Measurements from ENCODE around the gene TXNDC12.
A peak's percentile ranks its signal among the peaks of the same experiment; 100 is the strongest.
"Not testable (repeated sequence)": the region's sequence is repeated elsewhere in the genome, so short reads cannot be mapped to it uniquely, and the experiment has no call there.

The TXNDC12 gene

DNA sequence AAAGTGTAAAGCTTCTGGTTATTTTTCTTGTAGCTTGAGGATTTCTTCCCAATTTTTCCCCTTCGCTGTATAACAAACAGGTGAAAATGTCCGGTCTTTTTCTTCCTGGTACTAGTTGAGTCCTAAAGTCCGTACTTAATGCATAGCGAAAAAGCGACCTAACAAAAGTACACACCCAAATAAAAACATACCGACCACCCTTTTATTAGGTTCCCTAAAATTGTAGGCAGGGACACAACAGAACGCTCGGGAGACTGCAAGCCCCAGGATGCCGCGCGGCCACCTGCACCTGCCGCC, 823 bp upstream of the TXNDC12 start:
- TF ChIP-seq, protein P1, sequence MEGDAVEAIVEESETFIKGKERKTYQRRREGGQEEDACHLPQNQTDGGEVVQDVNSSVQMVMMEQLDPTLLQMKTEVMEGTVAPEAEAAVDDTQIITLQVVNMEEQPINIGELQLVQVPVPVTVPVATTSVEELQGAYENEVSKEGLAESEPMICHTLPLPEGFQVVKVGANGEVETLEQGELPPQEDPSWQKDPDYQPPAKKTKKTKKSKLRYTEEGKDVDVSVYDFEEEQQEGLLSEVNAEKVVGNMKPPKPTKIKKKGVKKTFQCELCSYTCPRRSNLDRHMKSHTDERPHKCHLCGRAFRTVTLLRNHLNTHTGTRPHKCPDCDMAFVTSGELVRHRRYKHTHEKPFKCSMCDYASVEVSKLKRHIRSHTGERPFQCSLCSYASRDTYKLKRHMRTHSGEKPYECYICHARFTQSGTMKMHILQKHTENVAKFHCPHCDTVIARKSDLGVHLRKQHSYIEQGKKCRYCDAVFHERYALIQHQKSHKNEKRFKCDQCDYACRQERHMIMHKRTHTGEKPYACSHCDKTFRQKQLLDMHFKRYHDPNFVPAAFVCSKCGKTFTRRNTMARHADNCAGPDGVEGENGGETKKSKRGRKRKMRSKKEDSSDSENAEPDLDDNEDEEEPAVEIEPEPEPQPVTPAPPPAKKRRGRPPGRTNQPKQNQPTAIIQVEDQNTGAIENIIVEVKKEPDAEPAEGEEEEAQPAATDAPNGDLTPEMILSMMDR (IDR thresholded peaks at IDR 0.05; ENCODE audit: low read depth, low read length, poor library complexity, severe bottlenecking) = no peak
- no peak for TF ChIP-seq EZH2phosphoT487 (IDR thresholded peaks at IDR 0.05; ENCODE audit: borderline replicate concordance, low read length)
- H4K20me1 ChIP-seq (ENCODE audit: control insufficient read depth, insufficient read depth, low read depth, low read length) = no peaks in the 10 kb centered on the region
- H3K4me1 ChIP-seq (ENCODE audit: control insufficient read depth, low read length) = peaks cover 28% of the 10 kb centered on the region
- peak overlapping the region; percentile 79 for H3K4me3 ChIP-seq (ENCODE audit: low read length)
- no peaks in the 10 kb centered on the region for H3K9me2 ChIP-seq (replicated peaks; ENCODE audit: control insufficient read depth, low read length)
- H3F3A ChIP-seq (ENCODE audit: control insufficient read depth, insufficient read depth) = no peaks in the 10 kb centered on the region
- H3K79me2 ChIP-seq (ENCODE audit: control insufficient read depth, low read length) = peaks cover 95% of the 10 kb centered on the region
- H3K9me3 ChIP-seq (ENCODE audit: control insufficient read depth, insufficient read depth, low read length) = no peaks in the 10 kb centered on the region
- peak overlapping the region; percentile 66 for H3K27ac ChIP-seq (ENCODE audit: low read depth, low read length)
- no peaks in the 10 kb centered on the region for H3K27me3 ChIP-seq (ENCODE audit: control insufficient read depth, low read length)
- peak overlapping the region; percentile 73 for H3K4me2 ChIP-seq (ENCODE audit: low read length)
- H3K36me3 ChIP-seq (ENCODE audit: control insufficient read depth, low read length) = peaks cover 60% of the 10 kb centered on the region

DNA sequence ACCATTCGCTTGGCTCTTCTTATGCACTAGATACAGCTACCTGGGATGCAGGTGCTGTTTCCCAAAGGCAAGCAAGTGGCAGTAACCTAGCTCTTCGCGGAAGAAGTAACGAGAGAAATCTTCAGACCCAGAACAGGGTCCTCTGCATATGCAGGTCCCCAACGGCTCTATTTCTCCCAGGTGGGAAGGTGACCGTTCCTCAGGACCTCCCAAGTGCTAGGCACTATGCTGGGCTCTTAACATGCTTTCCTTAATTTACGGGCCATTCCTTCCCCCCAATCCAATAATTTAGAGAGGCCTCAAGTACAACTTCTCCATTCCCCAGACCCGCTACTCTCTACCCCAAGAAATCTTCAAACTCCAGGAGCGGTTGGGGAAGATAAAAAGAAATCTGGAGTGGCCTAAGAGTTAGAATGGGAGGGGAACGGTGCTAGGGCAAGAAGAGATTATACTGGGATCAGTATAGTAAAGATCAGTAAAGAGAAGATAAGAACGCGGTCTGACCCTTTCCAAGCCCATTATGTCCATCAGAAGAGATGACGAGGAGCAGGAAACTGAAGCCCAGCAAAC, 410 bp downstream of the TXNDC12 start:
- Histone ChIP-seq H3K79me2 (ENCODE audit: control insufficient read depth, low read length) (peaks cover 93% of the 10 kb centered on the region), H3K27ac (ENCODE audit: low read depth, low read length) (peak overlapping the region; percentile 66), H3K4me3 (ENCODE audit: low read length) (peak overlapping the region; percentile 79), H3K36me3 (ENCODE audit: control insufficient read depth, low read length) (peaks cover 53% of the 10 kb centered on the region), H3K4me1 (ENCODE audit: control insufficient read depth, low read length) (peaks cover 28% of the 10 kb centered on the region), H3F3A (ENCODE audit: control insufficient read depth, insufficient read depth) (no peaks in the 10 kb centered on the region), H4K20me1 (ENCODE audit: control insufficient read depth, insufficient read depth, low read depth, low read length) (no peaks in the 10 kb centered on the region), H3K9me2 (replicated peaks; ENCODE audit: control insufficient read depth, low read length) (no peaks in the 10 kb centered on the region), H3K27me3 (ENCODE audit: control insufficient read depth, low read length) (no peaks in the 10 kb centered on the region), H3K4me2 (ENCODE audit: low read length) (peak overlapping the region; percentile 73), H3K9me3 (ENCODE audit: control insufficient read depth, insufficient read depth, low read length) (no peaks in the 10 kb centered on the region)
- no peak for TF ChIP-seq EZH2phosphoT487 (IDR thresholded peaks at IDR 0.05; ENCODE audit: borderline replicate concordance, low read length)
- TF ChIP-seq, protein P1 (IDR thresholded peaks at IDR 0.05; ENCODE audit: low read depth, low read length, poor library complexity, severe bottlenecking) = no peak

DNA sequence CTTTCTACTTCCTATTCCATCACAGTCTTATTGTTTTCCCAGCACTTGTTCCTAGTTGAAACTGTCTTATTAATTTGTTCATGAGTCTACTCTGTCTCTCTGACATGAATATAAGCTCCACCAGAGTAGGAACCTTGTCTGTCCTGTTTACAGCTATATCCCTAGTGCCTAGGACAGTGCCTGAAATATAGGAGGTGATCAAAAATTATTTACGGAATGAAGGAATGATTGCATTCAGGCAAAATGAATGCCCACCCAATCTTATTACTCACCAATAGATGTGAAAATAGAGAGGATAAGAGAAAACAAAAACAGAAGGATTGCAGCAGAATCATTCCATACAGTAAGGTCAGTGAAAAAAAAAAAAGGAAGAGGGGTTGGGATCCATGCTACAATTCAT, 1.1 kb downstream of the TXNDC12 start:
- Histone ChIP-seq H3K9me3 (ENCODE audit: control insufficient read depth, insufficient read depth, low read length) (no peaks in the 10 kb centered on the region), H3K27ac (ENCODE audit: low read depth, low read length) (no peak overlapping the region), H3F3A (ENCODE audit: control insufficient read depth, insufficient read depth) (no peaks in the 10 kb centered on the region), H3K4me1 (ENCODE audit: control insufficient read depth, low read length) (peaks cover 23% of the 10 kb centered on the region), H3K9me2 (replicated peaks; ENCODE audit: control insufficient read depth, low read length) (no peaks in the 10 kb centered on the region), H3K4me2 (ENCODE audit: low read length) (peak overlapping the region; percentile 73), H3K36me3 (ENCODE audit: control insufficient read depth, low read length) (peaks cover 51% of the 10 kb centered on the region), H3K4me3 (ENCODE audit: low read length) (peak overlapping the region; percentile 79), H3K27me3 (ENCODE audit: control insufficient read depth, low read length) (no peaks in the 10 kb centered on the region), H3K79me2 (ENCODE audit: control insufficient read depth, low read length) (peaks cover 92% of the 10 kb centered on the region), H4K20me1 (ENCODE audit: control insufficient read depth, insufficient read depth, low read depth, low read length) (no peaks in the 10 kb centered on the region)
- TF ChIP-seq, protein P1 (IDR thresholded peaks at IDR 0.05; ENCODE audit: low read depth, low read length, poor library complexity, severe bottlenecking) = no peak
- no peak for TF ChIP-seq EZH2phosphoT487 (IDR thresholded peaks at IDR 0.05; ENCODE audit: borderline replicate concordance, low read length)

DNA sequence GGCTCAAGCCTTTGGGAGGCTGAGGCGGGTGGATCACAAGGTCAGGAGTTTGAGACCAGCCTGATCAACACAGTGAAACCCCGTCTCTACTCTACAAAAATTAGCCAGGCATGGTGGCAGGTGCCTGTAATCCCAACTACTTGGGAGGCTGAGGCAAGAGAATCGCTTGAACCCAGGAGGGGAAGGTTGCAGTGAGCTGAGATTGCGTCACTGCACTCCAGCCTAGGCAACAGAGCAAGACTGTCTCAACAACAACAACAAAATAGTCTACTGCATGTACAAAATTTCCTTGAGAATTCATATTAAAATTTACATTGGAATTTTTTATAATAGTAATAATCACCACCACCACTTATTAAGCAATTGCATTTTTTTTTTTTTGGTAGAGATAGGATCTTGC, 5.7 kb downstream of the TXNDC12 start:
- H3K27ac ChIP-seq (ENCODE audit: low read depth, low read length); H3F3A ChIP-seq (ENCODE audit: control insufficient read depth, insufficient read depth); H3K27me3 ChIP-seq (ENCODE audit: control insufficient read depth, low read length); H3K4me1 ChIP-seq (ENCODE audit: control insufficient read depth, low read length); H3K9me3 ChIP-seq (ENCODE audit: control insufficient read depth, insufficient read depth, low read length); H3K9me2 ChIP-seq (replicated peaks; ENCODE audit: control insufficient read depth, low read length); H4K20me1 ChIP-seq (ENCODE audit: control insufficient read depth, insufficient read depth, low read depth, low read length); H3K4me3 ChIP-seq (ENCODE audit: low read length); H3K4me2 ChIP-seq (ENCODE audit: low read length): not testable (repeated sequence)
- H3K36me3 ChIP-seq (ENCODE audit: control insufficient read depth, low read length) = peaks cover 36% of the 10 kb centered on the region
- peaks cover 87% of the 10 kb centered on the region for H3K79me2 ChIP-seq (ENCODE audit: control insufficient read depth, low read length)

DNA sequence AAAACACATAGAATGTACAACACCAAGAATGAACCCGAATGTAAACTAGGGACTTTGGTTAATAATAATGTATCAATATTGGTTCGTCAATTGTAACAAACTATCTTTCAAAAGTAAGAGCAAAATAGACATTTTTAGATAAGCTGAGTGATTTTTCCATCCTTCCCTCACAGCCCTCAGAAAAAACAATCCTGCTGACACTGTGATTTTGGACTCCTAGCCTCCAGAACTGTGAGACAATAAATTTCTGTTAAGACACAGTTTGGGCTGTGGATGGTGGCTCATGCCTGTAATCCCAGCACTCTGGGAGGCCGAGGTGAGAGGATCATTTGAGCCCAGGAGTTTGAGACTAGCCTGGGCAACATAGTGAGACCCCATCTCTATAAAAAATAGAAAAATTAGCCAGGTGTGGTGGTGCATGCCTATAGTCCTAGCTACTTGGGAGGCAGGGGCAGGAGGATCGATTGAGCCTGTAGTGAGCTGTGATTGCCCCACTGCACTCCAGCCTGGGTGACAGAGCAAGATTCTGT, 9.3 kb downstream of the TXNDC12 start:
- not testable (repeated sequence) for H3K4me2 ChIP-seq (ENCODE audit: low read length); H3K4me3 ChIP-seq (ENCODE audit: low read length); H3K4me1 ChIP-seq (ENCODE audit: control insufficient read depth, low read length); H3K27ac ChIP-seq (ENCODE audit: low read depth, low read length); H3K9me2 ChIP-seq (replicated peaks; ENCODE audit: control insufficient read depth, low read length); H3K27me3 ChIP-seq (ENCODE audit: control insufficient read depth, low read length); H4K20me1 ChIP-seq (ENCODE audit: control insufficient read depth, insufficient read depth, low read depth, low read length); H3F3A ChIP-seq (ENCODE audit: control insufficient read depth, insufficient read depth); H3K9me3 ChIP-seq (ENCODE audit: control insufficient read depth, insufficient read depth, low read length)
- peaks cover 73% of the 10 kb centered on the region for H3K79me2 ChIP-seq (ENCODE audit: control insufficient read depth, low read length)
- peaks cover 31% of the 10 kb centered on the region for H3K36me3 ChIP-seq (ENCODE audit: control insufficient read depth, low read length)

Measured in DOHH2 (cell line).